HUES6 (cell line): ENCODE measurements around the gene RNASEH2A.

Experiments used
- H3K27ac ChIP-seq: 2 replicates; pipeline ENCODE4 v1.7.0; 2013; ENCODE audit warnings: low read depth, mild to moderate bottlenecking, low read length, inconsistent platforms
- H3K27me3 ChIP-seq: 2 replicates; pipeline ENCODE4 v1.6.1; 2013; ENCODE audit warnings: low read length; ENCODE audit not compliant: control insufficient read depth, insufficient read depth
- H3K36me3 ChIP-seq: 2 replicates; pipeline ENCODE4 v1.6.1; 2013; ENCODE audit warnings: low read length; ENCODE audit not compliant: control insufficient read depth, insufficient read depth
- H3K4me1 ChIP-seq: 2 replicates; pipeline ENCODE4 v1.6.1; 2013; ENCODE audit warnings: low read length; ENCODE audit not compliant: control insufficient read depth, insufficient read depth
- H3K4me3 ChIP-seq: 2 replicates; pipeline ENCODE4 v1.5.1; 2013; ENCODE audit warnings: low read depth, low read length
- H3K9ac ChIP-seq: one replicate; pipeline ENCODE4 v1.6.1; 2013; ENCODE audit warnings: mild to moderate bottlenecking, low read length
- H3K9me3 ChIP-seq: 2 replicates; pipeline ENCODE4 v1.6.1; 2013; ENCODE audit warnings: low read depth, low read length; ENCODE audit not compliant: control insufficient read depth, insufficient read depth

RNASEH2A gene

DNA sequence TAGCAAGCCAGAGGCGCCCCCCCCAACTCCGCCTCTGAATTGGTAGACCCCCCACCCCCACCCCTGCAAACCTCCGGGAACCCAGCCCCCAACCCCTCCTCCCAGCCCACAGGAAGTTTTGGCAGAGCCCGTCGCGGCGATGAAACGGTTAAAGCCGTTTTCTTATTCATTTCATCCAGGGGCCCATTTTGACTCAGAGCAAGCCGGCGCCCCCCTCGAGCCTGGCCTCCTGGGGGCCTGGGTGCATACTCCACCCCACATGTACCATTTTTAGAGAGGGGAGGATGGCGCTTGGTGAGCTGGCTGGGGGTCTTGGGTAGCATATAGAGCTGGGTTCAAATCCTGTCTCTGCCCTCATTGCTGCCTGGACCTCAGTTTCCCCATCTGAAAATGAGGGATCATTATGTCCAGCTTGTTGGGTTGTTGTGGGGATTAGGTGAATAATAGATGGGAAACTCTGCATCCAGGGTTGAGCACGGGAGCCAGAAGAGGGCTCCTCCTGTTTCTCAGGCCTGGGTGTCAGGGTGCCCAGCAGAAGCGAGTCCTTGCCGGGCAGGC, 23.0 kb upstream of the RNASEH2A start:
- no peaks in the 10 kb centered on the region for H3K36me3 ChIP-seq
- H3K4me3 ChIP-seq: peak overlapping the region; percentile 64
- H3K4me1 ChIP-seq: peaks cover 39% of the 10 kb centered on the region
- H3K9me3 ChIP-seq: no peaks in the 10 kb centered on the region
- H3K27ac ChIP-seq: peak overlapping the region; percentile 79; the same call in 1 of the 2 replicates
- H3K9ac ChIP-seq: peak overlapping the region; percentile 63
- no peaks in the 10 kb centered on the region for H3K27me3 ChIP-seq

- Histone ChIP-seq H3K27ac (peak overlapping the region; percentile 31; the same call in 1 of the 2 replicates), H3K36me3 (no peaks in the 10 kb centered on the region), H3K9me3 (no peaks in the 10 kb centered on the region), H3K4me3 (peak overlapping the region; percentile 39), H3K9ac (peak overlapping the region; percentile 52), H3K4me1 (peaks cover 39% of the 10 kb centered on the region), H3K27me3 (no peaks in the 10 kb centered on the region)
Measured at GRCh38 chr19:12783849-12784393, 22.5 kb upstream of the RNASEH2A start.

GRCh38 chr19:12784394-12784870, 22.0 kb upstream of the RNASEH2A start:
- no peaks in the 10 kb centered on the region for H3K27me3 ChIP-seq
- no peak overlapping the region for H3K4me3 ChIP-seq
- no peaks in the 10 kb centered on the region for H3K9me3 ChIP-seq
- H3K9ac ChIP-seq: peak overlapping the region; percentile 41
- no peak overlapping the region for H3K27ac ChIP-seq
- peaks cover 39% of the 10 kb centered on the region for H3K4me1 ChIP-seq
- H3K36me3 ChIP-seq: no peaks in the 10 kb centered on the region

DNA sequence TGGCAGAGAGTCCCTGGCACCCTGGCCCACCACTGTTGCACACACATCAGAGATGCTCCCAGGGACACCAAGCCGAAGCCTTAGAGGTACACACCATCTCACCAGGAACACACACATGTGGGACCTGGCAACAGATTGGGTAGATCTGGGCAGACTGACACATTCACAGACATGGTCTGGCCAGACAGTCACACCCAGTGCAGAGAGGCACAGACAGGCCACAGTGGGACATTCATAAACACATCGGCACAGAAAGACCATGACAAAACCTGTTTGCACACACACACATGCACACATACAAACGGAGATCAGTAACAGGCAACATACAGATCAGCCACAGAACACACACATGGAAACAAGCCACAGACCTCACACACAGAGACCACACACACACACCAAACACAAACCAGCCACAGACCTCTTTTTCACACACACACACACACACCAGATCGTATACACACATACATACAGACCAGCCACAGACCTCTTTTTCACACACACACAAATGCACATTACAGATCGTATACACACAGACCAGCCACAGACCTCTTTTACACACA, 21.4 kb upstream of the RNASEH2A start:
- H3K4me1 ChIP-seq: peaks cover 38% of the 10 kb centered on the region
- H3K27ac ChIP-seq: no peak overlapping the region
- H3K27me3 ChIP-seq: no peaks in the 10 kb centered on the region

DNA sequence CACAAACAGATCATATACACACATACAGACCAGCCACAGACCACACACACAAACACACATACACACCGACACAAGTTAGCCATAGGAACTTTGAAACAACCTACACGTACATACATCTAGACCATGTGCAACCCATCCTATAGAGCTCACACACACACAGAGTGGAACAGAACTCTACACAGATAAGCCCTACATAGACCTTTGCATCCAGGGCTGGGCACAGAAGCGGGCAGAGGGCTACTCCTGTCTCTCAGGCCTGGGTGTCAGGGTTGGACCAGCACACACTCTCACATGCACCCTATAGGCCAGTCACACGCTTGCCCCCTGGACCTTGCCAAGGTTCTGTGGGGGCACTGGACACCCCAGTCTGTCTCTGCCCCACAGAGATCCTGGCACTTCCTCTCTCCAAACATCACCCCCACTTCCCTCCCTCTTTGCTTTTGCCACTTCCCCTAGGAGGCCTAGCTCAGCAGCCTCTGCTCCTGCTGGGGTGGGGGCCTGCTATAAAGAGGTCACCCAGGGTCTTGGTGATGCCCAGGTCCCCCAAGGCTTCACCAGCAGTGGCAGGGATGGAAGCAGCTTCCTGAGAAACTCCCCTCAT, 20.9 kb upstream of the RNASEH2A start:
- H3K36me3 ChIP-seq: no peaks in the 10 kb centered on the region
- H3K27me3 ChIP-seq: peaks cover 1% of the 10 kb centered on the region; the same call in 1 of the 2 replicates
- H3K9ac ChIP-seq: no peak overlapping the region
- peaks cover 41% of the 10 kb centered on the region for H3K4me1 ChIP-seq
- H3K4me3 ChIP-seq: no peak overlapping the region
- H3K9me3 ChIP-seq: no peaks in the 10 kb centered on the region
- no peak overlapping the region for H3K27ac ChIP-seq

More for the DNA sequence above, 21.4 kb upstream of the RNASEH2A start:
- peak overlapping the region; percentile 41 for H3K9ac ChIP-seq
- H3K9me3 ChIP-seq: no peaks in the 10 kb centered on the region
- no peaks in the 10 kb centered on the region for H3K36me3 ChIP-seq
- no peak overlapping the region for H3K4me3 ChIP-seq

DNA sequence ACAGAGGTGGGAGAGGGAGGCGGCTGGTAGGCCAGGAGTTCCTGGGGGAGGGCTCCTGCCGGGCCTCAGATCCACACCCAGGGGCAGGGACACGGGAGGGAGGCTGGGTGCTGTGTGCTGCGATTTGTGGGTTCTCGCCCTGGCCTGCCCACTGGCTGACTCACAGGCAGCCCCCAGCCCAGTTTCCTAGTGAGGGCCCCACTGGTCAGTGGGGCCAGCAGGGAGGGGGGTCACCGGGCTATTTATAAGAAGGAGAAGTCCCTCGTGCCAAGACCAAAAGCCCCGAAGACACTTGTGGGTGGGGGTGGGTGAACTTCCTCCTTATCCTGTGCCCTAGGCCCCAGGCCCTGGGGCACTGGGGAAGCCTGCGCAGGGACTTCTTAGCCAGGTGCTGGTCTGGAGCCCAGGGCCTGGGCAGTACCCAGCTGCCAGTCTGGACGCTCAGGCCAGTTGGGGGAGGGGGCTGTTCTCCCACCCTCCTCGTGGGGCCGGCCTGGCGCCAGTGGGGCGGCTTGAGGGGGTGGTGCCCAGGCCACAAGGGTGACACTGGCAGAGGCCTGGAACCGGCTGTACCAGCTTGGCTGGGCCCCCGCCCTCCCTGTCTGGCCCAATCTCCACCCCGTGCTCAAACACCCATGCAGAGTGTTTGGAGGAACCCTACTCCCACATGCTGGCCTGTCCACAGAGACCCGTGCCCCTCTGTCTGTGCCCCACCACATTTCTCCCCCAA, 20.1 kb upstream of the RNASEH2A start:
- H3K27ac ChIP-seq: no peak overlapping the region
- H3K36me3 ChIP-seq: no peaks in the 10 kb centered on the region
- H3K9ac ChIP-seq: no peak overlapping the region
- peaks cover 7% of the 10 kb centered on the region; the same call in 1 of the 2 replicates for H3K27me3 ChIP-seq
- H3K4me3 ChIP-seq: no peak overlapping the region
- no peaks in the 10 kb centered on the region for H3K9me3 ChIP-seq
- H3K4me1 ChIP-seq: peaks cover 47% of the 10 kb centered on the region

DNA sequence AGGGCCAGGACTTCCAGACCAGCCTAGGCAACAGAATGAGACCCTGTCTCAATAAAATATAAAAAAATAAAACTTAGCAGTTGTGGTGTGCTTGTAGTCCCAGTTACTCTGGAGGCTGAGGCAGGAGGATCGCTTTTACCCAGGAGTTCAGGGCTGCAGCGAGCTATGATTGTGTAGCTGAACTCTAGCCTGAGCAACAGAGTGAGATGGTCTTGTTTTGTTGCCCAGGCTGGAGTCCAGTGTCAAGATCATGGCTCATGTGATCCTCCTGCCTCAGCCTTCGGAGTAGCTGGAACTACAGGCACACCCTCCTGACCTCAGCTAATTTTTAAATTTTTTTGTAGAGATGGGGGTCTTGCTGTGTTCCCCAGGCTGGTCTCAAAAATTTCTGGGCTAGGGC, 19.4 kb upstream of the RNASEH2A start:
- Histone ChIP-seq H3K36me3 (no peaks in the 10 kb centered on the region), H3K4me3 (no peak overlapping the region), H3K27ac (no peak overlapping the region), H3K27me3 (peaks cover 7% of the 10 kb centered on the region; the same call in 1 of the 2 replicates), H3K9ac (no peak overlapping the region), H3K4me1 (peaks cover 47% of the 10 kb centered on the region), H3K9me3 (no peaks in the 10 kb centered on the region)

DNA sequence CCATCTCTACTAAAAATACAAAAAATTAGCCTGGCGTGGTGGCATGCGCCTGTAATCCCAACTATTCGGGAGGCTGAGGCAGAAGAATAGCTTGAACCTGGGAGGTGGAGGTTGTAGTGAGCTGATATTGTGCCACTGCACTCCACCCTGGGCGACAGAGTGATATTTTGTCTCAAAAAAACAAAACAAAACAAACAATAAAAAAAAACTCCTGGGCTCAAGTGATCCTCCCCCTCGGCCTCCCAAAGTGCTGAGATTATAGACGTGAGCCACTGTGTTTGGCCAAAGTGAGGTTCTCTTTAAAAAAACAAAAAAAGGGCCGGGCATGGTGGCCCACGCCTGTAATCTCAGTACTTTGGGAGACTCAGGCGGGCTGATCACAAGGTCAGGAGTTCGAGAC, 18.9 kb upstream of the RNASEH2A start:
- peaks cover 47% of the 10 kb centered on the region for H3K4me1 ChIP-seq
- no peak overlapping the region for H3K27ac ChIP-seq
- H3K4me3 ChIP-seq: no peak overlapping the region
- no peak overlapping the region for H3K9ac ChIP-seq
- H3K36me3 ChIP-seq: no peaks in the 10 kb centered on the region
- H3K27me3 ChIP-seq: peaks cover 7% of the 10 kb centered on the region; the same call in 1 of the 2 replicates
- no peaks in the 10 kb centered on the region for H3K9me3 ChIP-seq

GRCh38 chr19:12788042-12788681, 18.2 kb upstream of the RNASEH2A start:
- peaks cover 7% of the 10 kb centered on the region; the same call in 1 of the 2 replicates for H3K27me3 ChIP-seq
- H3K9ac ChIP-seq: peak overlapping the region; percentile 14
- no peaks in the 10 kb centered on the region for H3K36me3 ChIP-seq
- peak overlapping the region; percentile 65 for H3K4me3 ChIP-seq
- H3K9me3 ChIP-seq: no peaks in the 10 kb centered on the region
- H3K4me1 ChIP-seq: peaks cover 47% of the 10 kb centered on the region
- H3K27ac ChIP-seq: no peak overlapping the region

- H3K36me3 ChIP-seq: no peaks in the 10 kb centered on the region
- peak overlapping the region; percentile 48 for H3K9ac ChIP-seq
- peak overlapping the region; percentile 57; the same call in 1 of the 2 replicates for H3K27ac ChIP-seq
- H3K27me3 ChIP-seq: peaks cover 7% of the 10 kb centered on the region; the same call in 1 of the 2 replicates
- H3K4me3 ChIP-seq: peak overlapping the region; percentile 65
- peaks cover 43% of the 10 kb centered on the region for H3K4me1 ChIP-seq
- no peaks in the 10 kb centered on the region for H3K9me3 ChIP-seq
Measured at GRCh38 chr19:12788682-12789097, 17.7 kb upstream of the RNASEH2A start.
